Skin of body (tissue), 2 donors: ENCODE measurements around the gene SYPL1. TPM values are rescaled to one million over a fixed set of nuclear protein-coding genes. Genes with fewer than 3 reads are reported as not detected.
A peak's percentile ranks its signal among the peaks of the same experiment; 100 is the strongest.

Source experiments
- DNase-seq: peaks from one replicate; lab custom pipeline; 2025; lab: John Stamatoyannopoulos, UW
- total RNA-seq: library from RNA; depleted of rRNA; stranded (reverse); fragments of >200 nt; gene quantifications from one replicate; pipeline ENCODE4 v1.2.3, GENCODE V29; 2014

Gene SYPL1
- total RNA-seq, 1 donor from 2014 or later: 89.5 TPM

DNA sequence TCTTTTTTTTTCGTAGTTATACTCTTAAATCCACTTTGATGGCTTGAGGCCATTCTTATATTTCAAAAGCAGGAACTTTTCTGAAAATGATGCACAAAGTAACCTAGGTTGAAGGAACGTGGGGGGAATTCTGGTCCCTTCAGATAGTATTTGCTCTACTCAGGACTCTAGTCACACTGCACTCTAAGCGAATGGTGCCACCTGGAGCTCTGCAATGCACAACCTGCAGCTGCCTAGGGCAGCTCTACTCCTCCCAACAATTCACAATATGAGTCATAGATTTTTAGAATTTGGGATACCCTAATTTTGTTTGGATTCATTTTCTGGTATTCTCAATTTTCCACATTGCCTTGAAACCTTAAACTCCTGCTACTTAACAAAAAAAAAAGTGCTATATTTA lies 17.3 kb downstream of the SYPL1 start:
- DNase-seq: no peak

DNA sequence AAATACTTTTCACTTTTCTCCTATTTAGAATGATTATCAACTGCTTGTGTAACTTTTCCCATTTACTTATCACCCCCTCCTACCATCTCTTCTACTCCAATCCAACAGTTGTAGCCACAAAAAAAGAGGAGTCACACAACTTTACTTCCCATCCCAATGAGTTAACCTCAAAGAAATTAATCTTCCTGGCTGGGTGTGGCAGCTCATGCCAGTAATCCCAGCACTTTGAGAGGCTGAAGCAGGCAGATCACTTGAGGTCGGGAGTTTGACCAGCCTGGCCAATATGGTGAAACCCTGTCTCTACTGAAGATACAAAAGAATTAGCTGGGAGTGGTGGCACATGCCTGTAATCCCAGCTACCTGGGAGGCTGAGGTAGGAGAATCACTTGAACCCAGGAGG lies 19.9 kb downstream of the SYPL1 start:
- no peak for DNase-seq

DNA sequence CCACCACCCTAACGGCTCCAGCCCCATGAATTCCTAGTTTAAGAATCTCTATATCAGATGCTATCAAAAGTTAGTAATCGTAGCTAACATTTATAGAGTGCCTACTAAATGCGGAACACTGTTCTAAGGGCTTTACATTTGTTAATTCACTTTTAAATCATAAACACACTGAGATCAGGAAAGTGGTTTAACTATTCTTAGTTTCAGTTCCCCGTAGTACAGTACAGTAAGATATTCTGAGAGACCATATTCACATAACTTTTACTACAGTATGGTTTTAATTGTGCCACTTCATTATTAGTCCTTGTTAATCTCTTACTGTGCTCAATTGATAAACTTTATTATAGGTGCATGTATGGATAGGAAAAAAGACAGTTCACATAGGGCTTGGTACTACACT lies 22.5 kb downstream of the SYPL1 start:
- no peak for DNase-seq

DNA sequence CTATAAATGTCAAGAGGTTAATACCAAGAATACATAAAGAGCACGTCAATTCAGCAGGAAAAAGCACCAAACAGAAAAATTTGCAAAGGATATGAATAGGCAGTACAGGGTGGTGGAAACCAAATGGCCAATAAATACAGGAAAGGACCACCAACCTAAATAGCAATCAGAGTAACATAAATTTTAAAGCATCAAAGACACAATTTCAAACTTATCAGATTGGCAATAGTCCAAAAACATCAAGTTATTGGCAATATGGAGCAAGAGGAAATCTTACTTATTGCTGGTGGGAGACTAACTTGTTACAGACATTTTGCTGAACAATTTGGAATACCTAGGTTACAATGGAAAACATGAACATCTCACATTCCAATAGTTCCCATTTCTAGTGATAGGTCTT lies 24.1 kb downstream of the SYPL1 start:
- no peak for DNase-seq

DNA sequence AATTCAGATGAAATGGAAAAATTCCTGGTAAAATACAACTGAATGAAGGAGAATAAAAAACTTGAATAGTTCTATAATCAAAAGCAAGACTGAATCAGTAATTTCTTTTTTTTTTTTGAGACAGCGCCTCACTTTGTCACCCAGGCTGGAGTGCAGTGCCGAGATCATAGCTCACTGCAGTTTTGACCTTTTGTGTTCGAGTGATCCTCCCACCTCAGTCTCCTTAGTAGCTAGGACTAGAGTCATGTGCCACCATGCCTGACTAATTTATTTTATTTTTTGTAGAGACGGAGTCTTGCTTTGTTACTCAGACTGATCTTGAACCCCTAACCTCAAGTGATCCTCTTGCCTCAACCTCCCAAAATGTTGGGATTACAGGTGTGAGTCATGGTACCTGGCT lies 26.1 kb downstream of the SYPL1 start:
- DNase-seq: no peak

DNA sequence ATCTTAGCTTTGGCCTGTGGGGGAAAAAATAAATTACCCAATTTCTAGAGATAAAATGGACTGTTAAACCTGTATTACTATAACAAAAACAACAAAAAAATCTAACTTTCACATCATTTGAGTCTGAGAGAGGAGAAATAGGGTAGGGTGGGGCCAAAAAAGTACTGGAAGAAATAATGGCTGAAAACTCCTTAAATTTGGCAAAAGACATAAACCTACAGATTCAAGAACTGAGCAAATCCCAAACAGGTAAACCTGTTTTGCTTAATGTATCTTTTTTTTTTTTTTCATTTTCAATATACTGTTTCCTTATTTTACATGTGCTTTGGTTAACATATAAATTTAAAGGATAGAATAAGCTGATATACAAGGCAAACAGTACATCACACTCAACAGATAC lies 27.1 kb downstream of the SYPL1 start:
- no peak for DNase-seq

DNA sequence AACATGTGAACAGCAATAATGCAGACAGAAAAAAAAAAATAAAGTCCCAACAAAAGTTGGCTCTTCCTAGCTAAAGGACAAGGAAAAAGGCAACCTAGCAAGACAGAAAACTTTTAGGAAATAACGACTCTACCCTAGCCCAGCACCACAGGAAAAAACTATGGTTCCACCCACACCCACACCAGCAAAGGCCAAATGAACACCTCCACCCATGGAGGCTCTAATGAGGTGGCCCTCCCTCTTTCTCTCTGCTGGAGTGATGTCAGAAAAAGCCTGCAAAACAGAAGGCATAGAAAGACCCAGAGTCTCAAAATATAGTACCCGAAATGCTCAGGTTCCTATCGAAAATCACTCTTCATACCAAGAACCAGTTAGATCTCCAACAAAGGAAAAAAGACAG lies 28.4 kb downstream of the SYPL1 start:
- DNase-seq: no peak

DNA sequence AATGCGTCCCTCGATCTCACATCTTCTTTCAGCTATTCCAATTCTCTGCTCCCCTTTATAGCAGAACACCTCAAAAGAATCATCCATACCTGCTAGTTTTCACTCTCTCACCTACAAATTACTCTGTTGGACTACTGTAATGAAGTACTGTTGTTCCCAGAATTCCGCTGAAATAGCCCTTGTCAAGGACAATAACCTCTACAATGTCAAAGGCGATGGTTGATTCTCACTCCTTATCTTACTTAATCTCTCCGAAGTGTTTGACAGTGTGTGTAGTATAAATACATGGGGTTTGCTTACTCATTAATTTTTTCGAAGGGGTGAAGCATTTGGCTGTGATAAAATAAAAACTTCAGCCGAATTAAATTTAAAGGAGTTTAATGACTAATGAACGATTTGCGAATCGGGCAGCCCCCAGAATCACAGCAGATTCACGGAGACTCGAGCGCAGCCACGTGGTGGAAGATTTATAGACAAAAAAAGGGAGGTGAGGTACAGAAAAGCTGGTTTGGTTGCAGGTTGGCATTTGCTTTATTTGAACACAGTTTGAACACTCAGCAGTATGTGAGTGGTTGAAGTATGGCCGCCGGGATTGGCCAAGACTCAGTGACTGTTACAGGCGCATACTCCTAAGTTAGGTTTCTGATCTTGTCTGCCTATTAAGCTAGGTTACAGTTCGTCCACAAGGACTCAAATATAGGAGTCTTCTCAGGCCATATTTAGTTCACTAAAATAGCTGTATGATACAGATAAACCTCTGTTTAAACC lies 29.8 kb downstream of the SYPL1 start:
- DNase-seq: no peak

DNA sequence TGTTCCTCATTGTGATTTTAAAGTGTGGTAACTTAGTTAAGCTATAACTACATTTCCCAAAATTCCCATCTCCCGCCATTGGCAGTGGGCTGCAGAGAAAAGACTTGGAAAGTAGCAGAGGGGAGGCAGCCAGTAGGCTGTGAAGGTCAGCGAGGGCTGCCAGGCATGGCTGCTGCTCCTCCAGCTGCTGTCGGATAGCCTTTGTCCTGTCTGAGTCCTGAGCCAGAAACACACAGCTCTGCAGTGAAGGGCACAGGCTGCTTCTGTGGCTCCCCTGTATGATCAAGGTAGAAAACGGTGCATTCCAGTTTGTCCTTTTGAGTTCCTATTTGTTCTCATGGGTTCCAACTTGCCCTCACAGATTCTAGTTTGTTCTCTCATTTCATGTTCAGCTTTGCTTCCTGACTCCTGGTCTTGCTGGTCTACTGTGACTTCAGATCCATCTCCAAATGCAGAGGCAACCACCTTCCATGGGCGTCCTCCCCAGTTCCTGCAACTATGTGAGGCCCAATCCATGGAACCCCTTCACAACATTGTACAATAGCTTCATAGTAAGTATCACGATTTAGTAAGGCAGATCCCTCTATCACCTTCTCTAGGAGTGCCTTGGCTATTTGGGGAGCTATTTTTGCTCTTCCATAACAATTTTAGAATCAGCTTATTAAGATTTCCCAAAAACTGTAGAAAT lies 31.7 kb downstream of the SYPL1 start:
- no peak for DNase-seq

DNA sequence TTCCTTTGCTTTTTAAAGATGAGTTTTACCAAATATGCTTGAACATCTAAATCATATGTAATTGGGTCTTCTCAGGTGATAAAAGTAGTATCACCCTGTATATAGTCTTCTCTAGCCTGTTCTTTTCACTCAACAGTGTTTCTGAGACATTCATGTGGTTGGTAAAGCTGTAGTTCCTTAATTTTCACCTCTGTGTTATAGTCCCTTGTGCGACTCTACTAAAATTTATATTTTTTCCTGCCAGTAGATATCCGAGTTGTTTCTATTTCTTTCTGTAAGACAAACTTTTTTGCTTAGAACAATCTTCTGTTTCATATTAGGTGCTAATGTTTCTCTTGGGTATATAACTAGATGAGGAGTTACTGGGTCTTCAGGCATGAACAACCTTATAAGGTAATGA lies 35.6 kb downstream of the SYPL1 start:
- DNase-seq: no peak

DNA sequence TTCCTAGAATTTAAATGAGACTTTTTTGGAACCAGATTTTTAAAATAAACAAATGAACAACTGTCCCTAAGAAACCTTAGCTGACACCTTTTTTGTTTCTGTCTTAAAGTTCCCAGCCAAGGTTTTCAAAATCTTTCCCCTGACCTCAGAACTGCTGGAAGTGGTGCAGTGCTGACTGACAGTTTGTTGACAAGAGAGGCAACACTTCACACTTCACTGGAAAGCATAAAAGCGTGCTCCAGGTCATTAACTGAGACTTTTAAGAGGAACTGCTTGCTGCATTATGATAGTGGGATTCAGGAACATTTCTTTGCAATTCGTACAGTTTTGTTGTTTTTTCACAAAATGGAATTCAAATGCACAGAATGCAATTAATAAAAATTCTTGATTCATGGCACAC lies 36.2 kb downstream of the SYPL1 start:
- DNase-seq: no peak

DNA sequence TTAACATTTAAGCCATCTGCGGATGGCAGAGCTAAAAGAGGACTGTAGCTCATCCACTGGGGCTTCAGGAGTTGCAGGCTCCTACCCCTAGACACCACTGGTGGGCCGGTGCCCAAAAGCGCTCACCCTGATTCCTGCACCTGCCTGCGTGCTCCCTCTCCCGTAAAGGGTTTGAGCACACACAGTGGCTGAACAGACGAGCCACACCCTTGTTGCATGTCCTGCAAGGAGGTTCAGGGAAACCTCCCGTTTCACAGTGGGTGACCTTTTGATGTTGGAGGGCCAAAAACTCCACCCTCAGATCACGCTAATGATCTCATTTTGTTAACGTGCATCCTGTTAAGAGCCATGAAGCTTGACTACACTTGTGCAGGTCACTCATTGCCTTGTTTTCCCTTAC lies 37.9 kb downstream of the SYPL1 start:
- DNase-seq: no peak

DNA sequence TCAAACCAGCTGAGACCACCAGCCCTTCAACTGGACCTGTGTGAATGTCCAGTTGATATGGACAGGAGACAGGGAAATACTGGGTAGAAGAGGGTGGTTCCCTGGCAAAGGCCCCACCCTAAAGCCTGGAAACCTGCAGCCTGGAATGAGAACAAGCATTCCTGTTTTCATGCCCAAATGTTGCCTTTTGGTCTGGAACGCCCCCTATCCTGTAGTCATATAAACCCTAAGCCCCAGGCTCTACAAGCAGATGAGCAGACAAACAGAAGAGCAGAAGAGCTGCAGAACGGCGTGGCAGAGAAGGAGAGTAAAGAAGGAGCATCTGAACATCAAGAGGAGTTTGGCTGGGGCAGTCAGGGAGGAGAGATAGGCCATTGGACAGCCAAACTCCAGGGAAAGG lies 38.4 kb downstream of the SYPL1 start:
- no peak for DNase-seq

DNA sequence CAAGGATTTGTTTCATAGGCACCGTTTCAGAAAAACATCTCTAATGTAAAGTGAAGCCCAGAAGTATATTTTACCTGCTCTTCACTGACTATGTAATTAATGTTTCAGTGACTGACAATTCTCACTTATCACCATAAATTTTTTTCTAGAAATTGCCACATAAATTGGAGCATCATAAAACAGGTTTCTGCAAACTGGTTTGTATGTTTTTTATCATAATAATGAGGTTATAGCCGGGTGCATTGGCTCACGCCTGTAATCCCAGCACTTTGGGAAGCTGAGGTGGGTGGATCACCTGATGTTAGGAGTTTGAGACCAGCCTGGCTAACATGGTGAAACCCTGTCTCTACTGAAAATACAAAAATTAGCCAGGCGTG lies 39.4 kb downstream of the SYPL1 start:
- DNase-seq: no peak

DNA sequence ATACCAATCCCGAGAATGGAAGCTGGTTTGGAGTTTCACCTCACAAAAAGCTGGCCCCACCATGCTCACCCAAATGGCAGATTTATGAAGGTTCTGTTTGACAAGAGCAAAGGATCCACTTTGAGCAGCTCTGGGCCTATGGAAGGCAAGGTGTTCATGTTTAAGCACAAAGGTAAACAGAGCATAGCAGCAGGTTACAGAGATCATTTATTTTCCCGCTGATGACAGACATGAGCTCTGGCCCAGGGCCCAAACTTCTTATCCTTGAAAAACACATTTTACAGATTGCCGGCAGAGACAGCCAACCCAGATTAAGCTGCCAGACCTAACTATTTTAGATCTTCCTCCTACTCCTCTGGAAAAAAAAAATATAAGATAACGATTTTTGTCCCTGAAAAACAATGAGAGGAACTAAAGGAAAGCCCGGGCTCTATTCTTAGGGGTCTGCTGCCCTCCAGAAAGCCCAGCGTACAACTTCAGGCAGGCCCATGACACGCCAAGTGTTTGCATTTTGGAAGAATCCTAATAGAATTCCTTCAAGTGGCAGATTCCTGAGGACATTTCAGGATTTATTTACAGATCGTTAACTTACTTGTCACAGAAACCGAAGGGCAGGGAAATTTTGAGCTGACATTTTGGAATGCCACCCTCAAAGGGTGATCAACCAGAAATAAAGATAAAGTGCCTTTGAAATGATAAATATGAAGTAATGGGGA lies 40.0 kb downstream of the SYPL1 start:
- DNase-seq: peak; percentile 10

DNA sequence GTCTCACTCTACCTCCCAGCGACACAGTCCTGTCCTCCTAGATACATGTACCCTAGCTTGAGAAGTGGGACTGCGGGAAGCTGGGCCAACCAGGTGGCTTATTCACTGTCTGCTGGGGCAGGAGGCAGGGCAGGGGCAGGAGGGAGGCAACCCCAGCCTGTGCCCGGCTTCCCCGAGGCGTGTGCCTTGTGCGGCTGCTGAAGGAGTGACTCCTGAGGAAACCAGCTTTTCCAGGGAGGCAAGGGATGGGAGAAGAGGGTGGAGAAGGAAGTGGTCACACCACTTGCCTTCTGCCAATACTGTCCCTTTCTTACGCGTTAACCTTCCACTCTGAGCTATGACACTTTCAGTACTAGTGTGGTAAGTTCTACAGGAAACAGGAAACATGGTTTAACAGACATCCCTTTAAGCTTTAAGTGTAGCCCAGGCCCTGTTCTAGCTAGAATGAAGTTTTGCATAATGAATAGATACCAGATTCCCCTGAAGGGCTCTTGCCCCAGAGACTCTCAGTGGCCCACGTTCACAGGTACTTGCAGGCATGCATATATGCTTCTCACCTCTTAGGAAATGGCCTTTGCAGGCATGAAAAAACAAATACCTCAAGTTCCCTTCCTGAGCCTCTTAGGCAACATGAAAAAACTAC lies 40.6 kb downstream of the SYPL1 start:
- peak; percentile 28 for DNase-seq

DNA sequence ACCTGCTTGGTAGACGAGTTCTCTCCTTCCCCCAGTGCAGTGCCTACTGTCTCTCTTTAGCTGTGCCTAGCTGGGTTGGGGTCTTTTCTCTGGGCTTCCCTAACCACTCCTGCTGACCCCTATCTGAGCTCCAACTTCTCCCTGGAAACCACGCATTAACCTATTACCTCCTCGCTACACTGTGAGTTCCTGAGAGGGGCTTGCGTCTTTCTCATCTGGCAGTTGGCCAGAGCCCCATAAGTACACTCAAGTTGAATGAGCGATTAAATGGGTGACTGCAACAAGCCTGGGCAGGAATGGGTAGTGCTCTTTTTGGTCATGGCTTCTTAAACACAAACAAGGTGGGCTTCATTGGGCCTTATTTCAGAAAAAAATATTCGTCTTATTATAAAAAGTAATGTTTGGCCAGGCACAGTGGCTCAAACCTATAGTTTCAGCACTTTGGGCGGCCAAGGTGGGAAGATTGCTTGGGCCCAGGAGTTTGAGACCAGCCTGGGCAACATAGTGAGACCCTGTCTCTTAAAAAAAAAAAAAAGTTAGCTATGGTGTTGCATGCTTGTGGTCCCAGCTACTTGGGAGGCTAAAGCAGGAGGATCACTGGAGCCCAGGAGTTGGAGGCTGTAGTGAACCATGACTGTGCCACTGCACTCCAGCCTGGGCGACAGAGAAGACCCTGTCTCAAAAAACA lies 41.4 kb downstream of the SYPL1 start:
- DNase-seq: no peak

DNA sequence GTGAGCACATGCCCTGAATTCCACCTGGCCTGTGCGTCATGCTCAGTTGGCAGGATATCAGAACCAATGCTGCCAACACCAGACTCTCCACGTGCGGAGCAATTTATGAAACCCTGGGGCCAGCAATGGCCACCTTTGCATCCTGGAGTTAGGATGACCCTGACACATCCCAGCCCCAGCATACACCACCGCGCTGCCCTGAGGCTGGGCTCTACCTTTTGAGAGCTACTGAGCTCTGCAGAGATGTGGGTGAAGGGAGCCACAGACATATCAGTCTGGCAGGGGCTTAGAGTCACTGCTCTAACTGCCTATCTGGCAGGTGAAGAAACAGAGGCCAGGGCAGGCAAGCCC lies 41.9 kb downstream of the SYPL1 start:
- DNase-seq: no peak

DNA sequence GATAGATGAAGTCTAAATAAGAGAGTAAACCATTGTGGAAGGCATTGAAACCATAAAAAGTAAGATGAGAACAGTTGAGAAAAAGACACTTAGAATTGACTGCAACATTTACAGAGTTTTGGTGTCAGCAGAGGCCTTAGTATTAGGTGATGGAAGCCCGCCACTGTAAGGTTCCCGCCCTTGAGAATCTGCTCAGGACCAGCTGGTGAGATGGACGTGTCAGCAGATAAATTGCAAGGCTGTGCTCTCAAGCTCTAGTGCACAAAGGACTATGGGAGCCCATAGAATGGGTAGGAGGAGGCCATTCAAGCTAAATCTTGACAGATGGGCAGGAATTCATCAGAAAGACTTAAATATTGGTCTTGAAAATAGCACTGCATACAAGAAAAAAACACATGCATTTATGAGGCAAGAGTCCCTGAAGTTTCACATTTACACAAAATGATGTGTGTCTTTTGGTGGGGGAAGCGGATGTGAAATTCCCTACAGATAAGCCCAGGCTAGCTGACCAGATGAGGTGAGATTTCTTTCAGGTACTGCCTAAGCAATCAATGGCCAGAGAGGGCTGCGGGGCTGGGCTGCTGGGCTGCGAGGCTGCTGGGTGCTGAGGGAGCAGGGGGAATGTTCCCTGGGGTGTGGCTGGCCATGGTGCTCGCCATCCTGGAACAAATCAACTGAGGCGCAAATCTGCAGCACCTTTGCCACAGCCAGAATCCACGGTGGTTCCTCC lies 42.5 kb downstream of the SYPL1 start:
- DNase-seq: no peak

DNA sequence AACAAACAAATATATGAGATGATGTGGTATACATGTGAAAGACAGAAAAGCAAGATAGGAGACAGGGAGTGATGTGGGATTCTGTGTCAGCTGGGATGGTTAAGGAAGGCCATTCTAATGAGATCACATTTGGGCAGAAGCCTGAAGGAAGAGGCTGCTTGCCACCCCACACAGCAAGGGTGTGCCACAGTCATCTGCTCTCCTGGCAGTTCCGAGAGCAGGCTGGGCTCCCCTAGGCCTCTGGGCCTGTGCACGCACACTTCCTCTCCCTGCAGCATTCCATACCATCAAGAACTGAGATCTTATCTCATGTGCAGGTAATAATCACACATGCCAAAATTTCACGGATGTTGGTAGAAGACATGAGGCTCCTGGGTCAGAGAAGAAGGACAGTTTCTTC lies 43.1 kb downstream of the SYPL1 start:
- no peak for DNase-seq

DNA sequence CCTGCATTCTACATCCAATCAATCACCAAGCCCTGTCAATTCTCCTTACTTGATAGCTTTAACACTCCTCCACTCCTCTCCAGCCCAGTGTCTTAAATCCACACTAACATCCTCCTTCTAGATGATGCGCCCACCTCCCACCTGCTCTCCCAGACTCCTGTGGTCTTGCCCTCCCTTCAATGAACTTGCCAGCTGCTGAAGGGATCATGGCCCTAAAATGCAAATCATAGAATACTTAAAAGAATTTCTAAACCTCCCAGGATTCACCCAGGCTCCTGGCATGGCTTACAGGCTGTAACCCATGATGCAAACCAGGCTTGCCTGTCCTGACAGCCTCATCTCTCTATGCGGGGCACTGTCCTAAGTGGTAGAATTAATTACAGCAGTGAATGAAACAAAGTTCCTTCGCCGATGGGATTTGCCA lies 43.6 kb downstream of the SYPL1 start:
- DNase-seq: no peak
